WTC11 (cell line): ENCODE data around the gene NTRK2. TPM values are rescaled to one million over a fixed set of nuclear protein-coding genes. Genes with fewer than 3 reads are reported as not detected.

Experiments used
- ATAC-seq: fragments of 200-7000 bp; cut with Tn5 transposase; 2 replicates; pipeline ENCODE4 v1.10.0; 2021; ENCODE audit warnings: mild to moderate bottlenecking, moderate library complexity
- CTCF ChIA-PET: fragments of 300-600 bp; sonication (Branson Sonifier 250); formaldehyde crosslinking; loops from one replicate; lab custom pipeline; 2021; ENCODE audit warnings: antibody characterized with exemption; lab: Charles Lee
- POLR2A ChIA-PET: fragments of 350-600 bp; sonication (Branson Sonifier 250); formaldehyde crosslinking; loops from one replicate; lab custom pipeline; 2021; ENCODE audit warnings: antibody characterized with exemption; lab: Charles Lee
- DNase-seq: peaks from one replicate; pipeline ENCODE4 v3.0.0; 2021; ENCODE audit warnings: low spot score
- H3K27ac Mint-ChIP-seq: 2 replicates; pipeline ENCODE4 v1.8.0; 2021; ENCODE audit warnings: mixed read lengths
- H3K27me3 Mint-ChIP-seq: 2 replicates; pipeline ENCODE4 v1.8.0; 2021; ENCODE audit warnings: low read depth, mild to moderate bottlenecking, moderate library complexity, mixed read lengths
- H3K36me3 Mint-ChIP-seq: 2 replicates; pipeline ENCODE4 v1.8.0; 2021; ENCODE audit warnings: mixed read lengths
- H3K4me1 Mint-ChIP-seq: 2 replicates; pipeline ENCODE4 v1.8.0; 2022; ENCODE audit warnings: mixed read lengths
- H3K4me3 Mint-ChIP-seq: 2 replicates; pipeline ENCODE4 v1.8.0; 2021; ENCODE audit warnings: mild to moderate bottlenecking, moderate library complexity, mixed read lengths
- H3K9me3 Mint-ChIP-seq: 2 replicates; pipeline ENCODE4 v1.8.0; 2021; ENCODE audit warnings: mixed read lengths
- AR ChIP-seq: fragments of 250-450 bp; sonication (Bioruptor Pico); IDR thresholded peaks from 2 replicates; pipeline ENCODE4 v1.9.0; 2021; ENCODE audit warnings: mild to moderate bottlenecking
- ATF1 ChIP-seq: sonication (generic); formaldehyde crosslinking; IDR thresholded peaks from 2 replicates; pipeline ENCODE4 v1.8.1; 2023; ENCODE audit warnings: mild to moderate bottlenecking, moderate library complexity, missing genetic modification reagents
- ATF3 ChIP-seq: sonication (generic); formaldehyde crosslinking; conservative IDR thresholded peaks from 2 replicates; pipeline ENCODE4 v1.8.1; 2022; ENCODE audit warnings: mild to moderate bottlenecking, missing genetic modification reagents
- CBFB ChIP-seq: sonication (generic); formaldehyde crosslinking; IDR thresholded peaks from 2 replicates; pipeline ENCODE4 v1.8.1; 2022; ENCODE audit warnings: mild to moderate bottlenecking, low read depth, missing genetic modification reagents
- CTCF ChIP-seq: fragments of 200-600 bp; IDR thresholded peaks from 2 replicates; pipeline ENCODE4 v1.8.0; 2022; ENCODE audit warnings: antibody characterized with exemption
- FOXP1 ChIP-seq: sonication (generic); formaldehyde crosslinking; IDR thresholded peaks from 2 replicates; pipeline ENCODE4 v1.8.0; 2022; ENCODE audit warnings: missing genetic modification reagents, mild to moderate bottlenecking, moderate library complexity, borderline replicate concordance
- JUN ChIP-seq: sonication (generic); formaldehyde crosslinking; IDR thresholded peaks from 2 replicates; pipeline ENCODE4 v1.8.0; 2023; ENCODE audit warnings: mild to moderate bottlenecking, missing genetic modification reagents
- NFATC4 ChIP-seq: fragments of 250-450 bp; sonication (Bioruptor Pico); IDR thresholded peaks from 2 replicates; pipeline ENCODE4 v1.9.0; 2021; ENCODE audit warnings: mild to moderate bottlenecking
- RELA ChIP-seq: sonication (generic); formaldehyde crosslinking; IDR thresholded peaks from 2 replicates; pipeline ENCODE4 v1.8.1; 2022; ENCODE audit warnings: missing genetic modification reagents, mild to moderate bottlenecking, borderline replicate concordance
- SOX15 ChIP-seq: fragments of 250-450 bp; sonication (Bioruptor Pico); IDR thresholded peaks from 2 replicates; pipeline ENCODE4 v1.9.0; 2021; ENCODE audit warnings: mild to moderate bottlenecking
- USF1 ChIP-seq: sonication (generic); formaldehyde crosslinking; IDR thresholded peaks from 2 replicates; pipeline ENCODE4 v1.8.0; 2022; ENCODE audit warnings: mild to moderate bottlenecking, missing genetic modification reagents
- USF2 ChIP-seq: sonication (generic); formaldehyde crosslinking; IDR thresholded peaks from 2 replicates; pipeline ENCODE4 v1.8.1; 2023; ENCODE audit warnings: mild to moderate bottlenecking, missing genetic modification reagents, moderate library complexity
- ZNF138 ChIP-seq: sonication (generic); formaldehyde crosslinking; conservative IDR thresholded peaks from 2 replicates; pipeline ENCODE4 v1.8.1; 2022; ENCODE audit warnings: mild to moderate bottlenecking, moderate library complexity, missing genetic modification reagents
- ZNF416 ChIP-seq: fragments of 250-450 bp; sonication (Bioruptor Pico); IDR thresholded peaks from 2 replicates; pipeline ENCODE4 v1.9.0; 2021; ENCODE audit warnings: mild to moderate bottlenecking, inconsistent platforms
- ZNF423 ChIP-seq: fragments of 250-450 bp; sonication (Bioruptor Pico); IDR thresholded peaks from 2 replicates; pipeline ENCODE4 v2.1.2; 2022; ENCODE audit warnings: mild to moderate bottlenecking, moderate library complexity
- total RNA-seq: library from RNA; stranded (reverse); gene quantifications from 3 replicates; pipeline ENCODE4 v1.2.3, GENCODE V29; 2021

NTRK2 gene
- total RNA-seq, 1 experiment from 2014 or later = 0.02 TPM

- no peaks in the 10 kb centered on the region for H3K9me3 Mint-ChIP-seq
- no peaks in the 10 kb centered on the region for H3K36me3 Mint-ChIP-seq
- ATAC-seq = no peak; the same call in 1 of the 2 replicates
Observed at GRCh38 chr9:84811751-84812074, 142.2 kb downstream of the NTRK2 start.

GRCh38 chr9:84812355-84812754 is 142.8 kb downstream of the NTRK2 start:
- CTCF ChIA-PET = interaction anchor here (0.7 to 1.5 kb wide), 2 partner anchors 66 to 115 kb away, joined by 3 to 4 read pairs; no protein-coding TSS in a partner anchor
- DNase-seq (no peak), ATAC-seq (no peak)
- Mint-ChIP-seq H3K4me3 (no peak overlapping the region), H3K4me1 (peaks cover 37% of the 10 kb centered on the region), H3K9me3 (no peaks in the 10 kb centered on the region), H3K27me3 (no peaks in the 10 kb centered on the region), H3K27ac (no peak overlapping the region), H3K36me3 (no peaks in the 10 kb centered on the region)
- POLR2A ChIA-PET = no interaction called here
- no peak for TF ChIP-seq FOXP1 (CRISPR knock-in tag)
- TF ChIP-seq SOX15 (CRISPR knock-in tag) = no peak
- TF ChIP-seq AR (CRISPR knock-in tag) = no peak

More at GRCh38 chr9:84811751-84812074, 142.2 kb downstream of the NTRK2 start:
- no peaks in the 10 kb centered on the region for H3K27me3 Mint-ChIP-seq
- H3K27ac Mint-ChIP-seq = no peak overlapping the region
- peaks cover 40% of the 10 kb centered on the region for H3K4me1 Mint-ChIP-seq
- CTCF ChIA-PET = interaction anchor here (1.1 to 1.5 kb wide), 2 partner anchors 114 to 156 kb away, joined by 4 read pairs; no protein-coding TSS in a partner anchor
- POLR2A ChIA-PET = interaction anchor here (0.7 kb wide), 1 partner anchor 83 kb away, joined by 3 read pairs; no protein-coding TSS in a partner anchor
- TF ChIP-seq ZNF416 (CRISPR knock-in tag) = no peak
- TF ChIP-seq USF2 = no peak
- TF ChIP-seq ZNF423 (CRISPR knock-in tag) = no peak
- TF ChIP-seq CBFB (CRISPR knock-in tag) = no peak
- H3K4me3 Mint-ChIP-seq = no peak overlapping the region
- no peak for DNase-seq

GRCh38 chr9:84812847-84813246 is 143.3 kb downstream of the NTRK2 start:
- peaks cover 37% of the 10 kb centered on the region for H3K4me1 Mint-ChIP-seq
- H3K36me3 Mint-ChIP-seq = no peaks in the 10 kb centered on the region
- ATAC-seq = no peak
- no peak overlapping the region for H3K4me3 Mint-ChIP-seq
- no peak overlapping the region for H3K27ac Mint-ChIP-seq
- no peak for TF ChIP-seq ZNF138
- TF ChIP-seq ATF1 (CRISPR knock-in tag) = no peak
- TF ChIP-seq ATF3 (CRISPR knock-in tag) = no peak
- no peak for TF ChIP-seq CTCF
- no peak for TF ChIP-seq USF1 (CRISPR knock-in tag)
- no peak for TF ChIP-seq JUN (CRISPR knock-in tag)
- TF ChIP-seq RELA = no peak
- TF ChIP-seq NFATC4 (CRISPR knock-in tag) = no peak
- no peaks in the 10 kb centered on the region for H3K27me3 Mint-ChIP-seq
- no peak for DNase-seq
- ChIA-PET CTCF (interaction anchor here (0.7 kb wide), 1 partner anchor 66 kb away, joined by 3 read pairs; no protein-coding TSS in a partner anchor), POLR2A (no interaction called here)
- H3K9me3 Mint-ChIP-seq = no peaks in the 10 kb centered on the region
